HG02759 (cell line): Measurements from ENCODE around the gene TRAM2.

Experiments used
- ATAC-seq: cut with Tn5 transposase; IDR thresholded peaks from one replicate; pipeline ENCODE4 v1.9.1; 2021; ENCODE audit warnings: mild to moderate bottlenecking, moderate library complexity; ENCODE audit not compliant: unreplicated experiment

The TRAM2 gene

GRCh38 chr6:52548999-52549398, 27.9 kb downstream of the TRAM2 start:
- no peak for ATAC-seq

- ATAC-seq: no peak
Measured at GRCh38 chr6:52548353-52548713, 28.5 kb downstream of the TRAM2 start.

- ATAC-seq: no peak
Measured at GRCh38 chr6:52547647-52548352, 29.1 kb downstream of the TRAM2 start.

- peak; percentile 75 for ATAC-seq
Measured at GRCh38 chr6:52546678-52547077, 30.2 kb downstream of the TRAM2 start.

GRCh38 chr6:52546192-52546591, 30.7 kb downstream of the TRAM2 start:
- peak; percentile 53 for ATAC-seq

GRCh38 chr6:52545406-52546119, 31.3 kb downstream of the TRAM2 start:
- no peak for ATAC-seq

GRCh38 chr6:52544602-52545405, 32.1 kb downstream of the TRAM2 start:
- no peak for ATAC-seq

GRCh38 chr6:52543729-52544601, 32.9 kb downstream of the TRAM2 start:
- ATAC-seq: no peak

GRCh38 chr6:52543262-52543661, 33.6 kb downstream of the TRAM2 start:
- no peak for ATAC-seq

- no peak for ATAC-seq
Measured at GRCh38 chr6:52541135-52541534, 35.7 kb downstream of the TRAM2 start.

GRCh38 chr6:52540286-52540902, 36.5 kb downstream of the TRAM2 start:
- ATAC-seq: no peak

GRCh38 chr6:52539607-52540006, 37.3 kb downstream of the TRAM2 start:
- no peak for ATAC-seq

GRCh38 chr6:52538901-52539354, 37.9 kb downstream of the TRAM2 start:
- ATAC-seq: no peak

GRCh38 chr6:52538252-52538900, 38.5 kb downstream of the TRAM2 start:
- no peak for ATAC-seq

- ATAC-seq: peak; percentile 68
Measured at GRCh38 chr6:52537001-52537753, 39.7 kb downstream of the TRAM2 start.

GRCh38 chr6:52536424-52536916, 40.4 kb downstream of the TRAM2 start:
- peak; percentile 18 for ATAC-seq

GRCh38 chr6:52535711-52536423, 41.0 kb downstream of the TRAM2 start:
- no peak for ATAC-seq

GRCh38 chr6:52534966-52535390, 41.9 kb downstream of the TRAM2 start:
- no peak for ATAC-seq
